GM21825 (cell line): ENCODE results near the gene LYPD8.

Experiments used
- ATAC-seq: cut with Tn5 transposase; IDR thresholded peaks from one replicate; pipeline ENCODE4 v1.9.1; 2021; ENCODE audit warnings: mild to moderate bottlenecking, moderate library complexity; ENCODE audit not compliant: unreplicated experiment

Gene LYPD8

DNA sequence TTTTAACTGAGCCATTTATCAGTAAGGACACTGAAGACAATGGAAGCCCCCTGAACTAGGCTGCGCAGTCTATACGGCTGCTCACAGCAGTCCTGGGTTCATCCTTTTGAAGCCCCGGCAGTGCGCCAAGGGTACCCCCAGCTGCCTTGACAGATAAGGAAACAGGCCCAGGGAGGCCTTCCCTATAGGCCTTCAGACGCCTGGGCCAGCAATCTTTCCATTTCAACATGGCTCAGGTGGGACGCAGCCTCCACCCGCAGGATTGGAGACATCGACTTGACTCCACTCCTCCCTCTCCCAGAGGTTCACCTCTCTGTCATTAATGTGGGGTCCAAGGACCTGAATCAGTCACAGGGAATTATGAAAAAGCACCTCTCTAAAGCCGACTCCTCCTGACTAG is 2.8 kb upstream of the LYPD8 start:
- no peak for ATAC-seq

DNA sequence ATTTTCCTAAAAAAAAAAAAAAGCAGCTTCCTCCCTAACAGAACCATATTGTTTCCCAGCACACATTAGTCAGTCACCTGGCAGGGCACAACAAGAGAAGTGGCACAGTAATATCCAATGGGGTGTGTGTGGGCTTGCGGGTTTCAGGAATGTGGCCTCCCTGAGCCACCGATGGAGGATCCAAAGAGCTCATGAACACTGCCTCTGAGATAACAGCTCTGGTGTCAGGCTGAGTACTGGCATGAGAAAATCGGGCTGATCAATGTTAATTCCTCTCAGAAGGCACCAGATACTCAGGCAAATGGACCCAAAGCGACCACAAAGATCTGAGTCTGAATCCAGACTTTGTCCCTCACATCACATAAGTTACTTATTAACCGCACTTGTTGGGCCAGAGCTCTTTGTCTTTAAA is 2.2 kb upstream of the LYPD8 start:
- ATAC-seq = no peak

DNA sequence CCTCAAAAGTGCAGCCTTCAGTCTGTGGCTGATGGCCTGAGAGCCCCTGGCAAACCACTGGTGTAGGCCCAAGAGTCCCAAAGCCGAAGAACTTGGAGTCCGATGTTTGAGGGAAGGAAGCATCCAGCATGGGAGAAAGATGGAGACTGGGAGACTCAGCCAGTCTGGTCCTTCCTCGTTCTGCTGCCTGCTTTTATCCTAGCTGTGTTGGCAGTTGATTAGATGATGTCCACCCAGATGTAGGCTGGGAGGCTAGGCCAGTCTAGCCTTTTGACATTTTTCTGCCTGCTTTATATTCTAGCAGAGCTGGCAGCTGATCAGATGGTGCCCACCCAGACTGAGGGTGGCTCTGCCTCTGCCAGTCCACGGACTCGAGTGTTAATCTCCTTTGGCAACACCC is 1.1 kb upstream of the LYPD8 start:
- no peak for ATAC-seq

DNA sequence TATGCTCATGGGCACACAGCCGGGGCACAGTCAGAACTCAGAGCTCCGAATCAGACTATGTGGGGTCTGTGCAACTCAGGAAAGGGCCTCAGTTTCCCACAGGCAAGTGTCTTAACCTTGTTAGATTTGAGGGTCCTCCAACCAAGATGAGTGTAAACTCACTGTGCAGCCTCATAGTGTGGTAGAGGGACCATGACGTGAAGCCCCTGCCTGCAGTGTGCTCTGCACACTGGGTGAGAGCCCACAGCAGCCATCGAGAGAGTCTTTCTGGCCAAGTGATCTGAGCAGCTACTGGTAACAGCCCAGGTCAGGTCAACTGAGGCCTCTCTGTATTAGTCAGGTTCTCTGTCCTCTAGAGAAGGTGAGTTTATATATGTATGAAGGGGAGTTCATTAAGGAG is 592 bp upstream of the LYPD8 start:
- ATAC-seq = no peak

DNA sequence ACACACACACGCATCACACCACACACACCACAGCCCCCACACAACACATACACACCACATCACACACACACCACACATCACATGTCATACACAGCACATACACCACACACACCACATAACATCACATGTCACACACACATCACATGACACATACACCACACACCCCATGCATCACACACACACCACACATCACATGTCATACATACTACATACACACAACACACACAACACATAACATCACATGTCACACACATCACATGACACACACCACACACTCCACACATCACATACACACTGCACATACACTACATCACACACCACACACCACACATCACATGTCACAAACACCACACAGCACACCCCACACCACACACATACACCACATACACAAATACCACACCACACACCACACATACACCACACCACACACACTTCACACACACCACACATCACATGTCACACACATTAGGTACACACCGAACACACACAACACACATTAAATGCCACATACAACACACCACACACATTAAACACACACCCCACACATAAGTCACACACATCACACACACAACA is 1.8 kb downstream of the LYPD8 start:
- no peak for ATAC-seq

DNA sequence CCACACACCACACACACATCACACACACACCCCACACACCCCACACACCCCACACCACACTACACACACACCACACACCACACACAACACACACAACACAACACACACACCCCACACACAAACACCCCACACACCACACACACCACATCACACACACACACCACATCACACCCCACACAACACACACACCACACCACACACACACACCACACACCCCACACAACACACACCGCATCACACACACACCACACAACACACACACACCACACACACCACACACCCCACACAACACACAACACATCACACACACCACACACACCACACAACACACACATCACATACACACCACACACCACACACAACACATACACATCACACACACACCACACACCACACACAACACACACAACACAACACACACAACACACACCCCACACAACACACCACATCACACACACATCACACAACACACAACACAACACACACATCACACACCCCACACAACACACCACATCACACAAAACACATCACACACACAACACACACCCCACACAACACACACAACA is 2.4 kb downstream of the LYPD8 start:
- no peak for ATAC-seq

DNA sequence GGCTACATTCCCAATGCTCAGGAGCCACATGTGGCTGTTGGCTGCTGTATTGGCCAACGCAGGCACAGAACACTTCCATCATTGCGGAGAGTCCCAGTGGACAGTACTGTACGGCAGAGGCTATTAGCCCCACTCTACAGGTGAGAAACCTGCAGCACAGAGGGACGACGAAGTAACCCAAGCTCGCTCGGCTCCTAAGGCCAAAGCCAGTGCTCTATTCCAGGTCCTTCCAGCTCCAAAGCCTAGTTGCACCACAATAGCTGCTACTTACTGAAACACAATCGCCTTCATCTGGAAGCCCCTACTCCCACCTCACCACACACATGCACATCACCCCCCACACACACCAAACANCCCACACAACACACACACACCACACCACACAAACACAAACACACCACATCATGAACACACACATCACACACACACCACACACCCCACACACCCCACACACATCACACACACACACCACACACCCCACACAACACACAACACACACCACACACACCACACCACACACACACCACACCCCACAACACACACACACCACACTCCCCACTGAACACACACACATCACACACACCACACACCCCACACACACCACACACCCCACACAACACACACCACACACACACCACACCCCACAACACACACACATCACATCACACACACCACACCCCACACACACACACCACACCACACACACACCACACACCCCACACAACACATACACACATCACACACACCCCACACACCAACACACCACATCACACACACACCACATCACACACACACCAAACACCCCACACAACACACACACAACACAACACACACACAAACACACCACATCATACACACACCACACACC is 3.2 kb downstream of the LYPD8 start:
- ATAC-seq = no peak

DNA sequence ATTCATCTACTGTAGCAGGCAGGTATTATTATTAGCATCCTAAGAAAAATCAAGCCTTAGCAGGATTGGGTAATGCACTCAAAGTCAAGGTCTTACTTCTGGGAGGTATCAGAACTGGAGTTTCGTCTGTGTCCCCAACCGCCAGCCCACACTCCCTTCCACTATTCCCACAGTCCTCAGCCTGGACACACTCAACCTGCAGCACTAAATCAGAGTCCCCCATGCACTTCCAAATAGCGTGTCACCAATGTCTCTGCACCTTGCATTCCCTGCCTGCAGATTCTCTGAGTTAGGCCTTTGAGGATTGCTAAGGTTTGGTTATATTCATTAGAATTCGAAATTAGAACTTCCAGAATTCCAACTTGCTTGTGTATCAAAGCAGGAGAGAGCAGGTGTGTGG is 3.9 kb downstream of the LYPD8 start:
- no peak for ATAC-seq

DNA sequence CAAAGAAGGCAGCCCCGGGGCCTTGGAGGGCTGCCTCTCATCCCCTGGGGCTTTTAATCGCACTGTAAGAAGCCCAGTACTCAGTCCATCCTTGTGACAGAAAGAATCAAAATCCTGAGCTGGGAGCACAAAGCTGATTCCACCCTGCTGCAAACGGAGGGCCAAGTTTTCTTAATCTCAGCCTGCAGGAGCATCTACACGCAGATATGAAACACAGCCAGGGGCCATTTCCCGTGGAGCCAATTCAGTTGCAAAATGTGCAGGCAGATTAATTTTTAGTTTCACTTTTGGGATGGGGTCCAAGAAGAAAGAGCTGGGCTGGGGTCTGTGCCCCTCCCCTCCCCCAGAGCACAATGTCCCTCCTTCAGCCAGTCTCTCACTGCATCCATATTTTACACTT is 4.4 kb downstream of the LYPD8 start:
- ATAC-seq = no peak

DNA sequence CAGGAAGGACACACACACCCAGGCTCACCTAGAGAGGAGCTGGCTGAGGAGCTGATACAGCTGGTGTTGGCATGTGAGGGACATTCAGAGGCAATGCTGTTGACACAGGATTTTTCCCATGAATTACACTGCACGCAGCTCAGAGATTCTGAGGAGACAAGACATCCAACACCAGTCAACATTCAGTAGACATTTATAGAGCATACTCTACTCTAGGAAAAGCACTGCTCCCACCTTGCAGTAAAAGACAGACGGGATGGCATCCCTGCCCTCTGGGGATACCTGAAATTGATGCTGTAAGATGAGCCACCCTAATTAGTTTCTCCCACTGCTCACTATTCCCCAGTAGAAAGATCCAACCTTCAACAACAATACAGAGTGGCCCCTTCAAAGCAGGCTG is 5.1 kb downstream of the LYPD8 start:
- ATAC-seq = no peak

DNA sequence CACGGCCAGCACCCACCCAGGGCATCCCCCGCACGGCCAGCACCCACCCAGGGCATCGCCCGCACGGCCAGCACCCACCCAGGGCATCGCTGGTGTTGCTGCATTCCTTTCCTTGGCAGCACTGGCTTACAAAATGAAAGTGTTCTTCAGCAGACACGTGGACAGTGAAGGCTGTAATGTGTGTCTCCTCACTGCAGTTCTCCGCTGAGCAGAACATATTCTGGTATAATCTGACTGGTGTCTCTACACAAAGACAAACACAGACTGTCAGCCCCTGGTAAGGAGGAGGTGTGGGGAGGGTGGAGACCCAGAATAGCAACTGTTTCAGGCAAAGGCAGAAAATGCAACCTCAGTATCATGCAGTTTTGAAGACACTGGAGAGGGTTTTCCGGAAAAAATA is 7.3 kb downstream of the LYPD8 start:
- ATAC-seq = no peak

DNA sequence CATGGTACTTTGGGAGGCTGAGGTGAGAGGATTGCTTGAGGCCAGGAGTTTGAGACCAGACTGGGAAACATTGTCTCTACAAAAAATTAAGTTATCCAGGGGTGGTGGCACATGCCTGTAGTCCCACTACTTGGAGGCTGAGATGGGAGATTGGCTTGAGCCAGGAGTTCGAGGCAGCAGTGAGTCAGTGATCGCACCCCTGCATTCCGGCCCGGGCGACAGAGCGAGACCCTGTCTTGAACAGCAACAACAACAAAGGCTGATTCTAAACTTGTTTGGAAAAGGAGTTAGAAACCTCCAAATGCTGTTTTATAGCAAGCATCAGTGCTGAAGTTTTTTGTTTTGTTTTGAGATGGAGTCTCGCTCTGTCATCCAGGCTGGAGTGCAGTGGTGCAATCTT is 14.7 kb downstream of the LYPD8 start:
- ATAC-seq = no peak

DNA sequence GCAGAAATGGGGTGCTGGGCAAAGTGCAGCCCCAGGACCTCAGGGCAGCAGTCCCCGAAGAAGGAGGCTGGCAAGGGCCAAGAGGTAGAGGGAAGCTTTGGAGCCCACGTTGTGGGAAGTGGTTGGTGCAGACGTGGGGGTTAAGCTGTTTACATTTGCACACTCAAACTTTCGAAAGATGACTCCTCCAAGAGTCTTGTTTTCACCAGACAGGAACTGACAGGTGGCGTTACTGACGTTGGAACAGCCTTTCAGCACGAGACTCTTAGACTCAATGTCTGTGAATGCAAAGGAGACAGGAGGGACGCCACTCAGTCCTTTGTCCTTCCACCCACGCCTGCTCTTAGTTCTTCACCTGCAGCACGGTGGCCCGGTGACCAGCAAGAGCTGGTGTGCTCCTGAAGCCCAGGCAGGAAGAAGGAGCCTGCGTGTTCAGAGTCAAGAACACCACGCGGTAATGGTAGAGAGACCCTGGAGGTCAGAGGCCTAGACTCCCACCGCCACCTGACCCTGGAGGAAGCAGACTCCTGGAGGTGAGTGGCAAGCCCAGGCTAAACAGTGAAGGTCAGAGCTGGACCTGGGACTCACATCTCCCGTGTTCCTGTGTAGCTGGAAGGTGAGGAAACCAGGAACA is 15.9 kb downstream of the LYPD8 start:
- ATAC-seq = no peak

DNA sequence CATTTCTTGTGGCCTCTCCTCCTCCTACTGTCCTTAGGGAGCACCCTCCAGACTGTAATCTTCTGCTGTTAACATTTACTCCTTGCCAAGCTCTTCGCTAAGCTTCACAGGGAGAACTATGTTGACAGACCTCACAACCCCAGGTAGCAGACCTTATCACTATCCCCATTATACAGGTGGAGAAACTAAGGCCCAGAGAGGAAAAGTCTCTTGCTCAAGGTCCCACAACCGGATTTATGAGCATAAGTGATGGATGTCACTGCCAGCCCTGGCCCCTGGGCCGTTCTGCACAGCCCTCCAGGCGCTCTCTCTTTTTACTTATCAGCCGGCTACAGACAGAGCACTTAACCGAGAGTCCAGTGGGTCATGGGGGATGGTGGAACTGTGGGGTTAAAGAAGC is 18.1 kb downstream of the LYPD8 start:
- no peak for ATAC-seq

DNA sequence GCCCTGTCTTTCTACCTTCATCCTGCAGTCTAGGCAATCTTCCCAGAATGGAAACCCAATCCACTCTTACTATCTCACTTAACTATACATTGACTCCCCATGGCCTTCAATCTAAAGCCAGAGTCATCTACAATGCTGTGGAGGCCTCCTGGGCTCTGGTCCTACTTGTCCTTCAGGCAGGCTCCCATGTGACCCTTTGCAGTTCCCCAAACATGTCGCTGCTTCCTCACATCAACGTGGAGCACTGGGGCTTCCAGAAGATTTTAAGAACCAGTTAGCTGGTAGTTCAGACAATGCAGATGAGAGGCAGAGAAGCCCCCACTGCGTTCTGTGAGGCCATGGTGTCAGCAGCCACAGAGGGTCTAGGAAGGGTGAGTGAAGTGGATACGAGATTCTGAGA is 18.6 kb downstream of the LYPD8 start:
- no peak for ATAC-seq

DNA sequence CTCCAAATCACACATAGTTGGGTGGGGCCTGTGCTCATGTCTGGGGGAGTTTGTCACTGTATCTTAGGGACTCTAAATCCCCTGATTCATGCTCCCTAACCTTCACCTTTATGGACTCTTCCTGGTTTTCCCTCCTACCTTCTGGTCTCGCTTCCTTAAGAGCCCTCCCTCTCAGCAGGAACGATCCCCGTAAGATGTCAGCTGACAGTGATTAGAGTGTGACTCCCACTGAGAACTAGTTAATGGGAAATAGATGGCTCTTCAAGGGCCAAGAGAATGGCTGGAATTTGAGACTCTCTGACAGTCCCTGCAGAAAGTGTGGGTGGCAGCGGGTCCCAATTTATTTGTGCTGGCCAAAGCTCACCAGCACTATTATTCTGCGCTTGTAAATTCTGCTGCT is 22.0 kb downstream of the LYPD8 start:
- ATAC-seq = no peak

DNA sequence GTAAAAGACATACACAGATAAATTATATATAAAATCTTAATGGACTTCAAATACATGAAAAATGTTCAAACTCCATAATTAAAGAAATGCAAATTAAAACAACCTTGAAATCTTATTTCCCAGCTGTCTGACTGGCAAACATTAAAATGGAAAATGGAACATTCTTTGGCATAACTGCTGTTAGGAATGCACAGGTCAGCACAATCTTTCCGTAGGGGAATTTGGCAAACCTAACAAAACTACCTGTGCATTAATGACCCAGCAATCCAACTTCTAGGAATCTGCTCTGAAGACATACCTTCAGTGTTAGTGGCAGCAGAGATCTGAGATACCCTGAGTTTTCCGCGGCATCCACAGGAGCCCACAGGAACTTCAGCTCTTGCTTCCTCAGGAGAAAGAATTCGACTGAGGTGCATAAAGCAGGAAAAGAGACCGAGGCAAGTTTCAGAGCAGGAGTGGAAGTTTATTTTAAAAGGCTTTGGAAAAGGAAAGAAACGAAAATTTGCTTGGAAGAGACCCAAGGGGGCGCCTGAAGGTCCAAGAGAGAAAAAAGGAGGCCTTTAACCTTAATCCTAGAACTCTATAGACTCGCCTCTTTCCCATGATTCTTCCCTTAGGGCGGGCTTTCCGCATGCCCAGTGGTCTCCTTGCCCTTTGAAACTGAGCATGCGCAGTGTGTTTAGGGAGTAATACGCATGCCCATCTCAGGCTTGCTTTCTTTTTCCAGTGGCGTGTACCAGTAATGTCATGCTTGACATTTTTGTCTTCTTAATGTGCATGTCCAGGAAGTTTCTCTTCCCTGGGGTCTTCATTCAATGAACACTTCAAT is 24.8 kb downstream of the LYPD8 start:
- ATAC-seq = no peak

DNA sequence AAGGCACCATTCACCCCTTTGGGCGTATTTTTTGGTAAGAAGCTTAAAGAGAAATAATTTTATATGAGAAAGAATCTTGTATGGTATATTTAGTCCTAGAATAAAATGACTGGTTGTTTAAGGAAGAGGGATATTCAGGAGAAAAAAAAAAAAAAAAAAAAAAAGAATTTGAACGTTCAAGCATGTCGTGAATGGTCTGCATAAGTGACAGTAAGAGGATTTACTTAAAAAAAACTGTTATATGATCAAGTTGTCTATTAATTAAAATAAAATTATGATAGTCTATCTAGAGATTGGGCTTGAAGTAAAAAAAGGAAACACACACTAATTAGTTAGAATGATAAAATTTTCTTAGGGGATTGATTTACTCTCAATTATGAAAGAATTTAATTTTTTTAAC is 41.3 kb downstream of the LYPD8 start:
- ATAC-seq = no peak

DNA sequence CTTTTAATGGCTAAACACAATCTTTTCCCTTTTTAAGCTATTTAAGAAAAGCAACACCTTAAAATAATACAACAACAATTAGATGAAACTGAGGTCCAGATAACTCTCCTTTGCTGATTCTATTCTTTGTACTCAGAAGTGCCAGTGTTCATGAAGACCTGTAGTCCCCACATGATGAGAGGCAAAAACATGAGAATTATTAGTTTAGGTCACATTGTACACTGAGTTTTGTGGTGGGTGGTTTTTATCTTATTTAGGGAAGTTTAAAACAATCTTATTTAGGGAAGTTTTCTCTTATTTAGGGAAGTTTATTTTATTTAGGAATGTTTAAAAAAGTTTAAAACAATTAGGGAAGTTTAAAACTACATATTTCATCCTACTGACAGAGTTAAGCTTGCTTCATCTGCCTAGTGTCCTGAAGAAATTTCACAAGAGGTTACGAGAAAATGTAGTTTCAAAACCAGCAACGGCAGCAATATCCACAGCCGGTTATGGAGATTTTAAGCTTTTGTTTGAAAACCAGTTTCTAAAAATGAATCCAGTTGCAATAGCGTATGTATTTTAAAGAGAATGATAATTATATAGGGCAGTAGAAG is 45.2 kb downstream of the LYPD8 start:
- ATAC-seq = no peak

DNA sequence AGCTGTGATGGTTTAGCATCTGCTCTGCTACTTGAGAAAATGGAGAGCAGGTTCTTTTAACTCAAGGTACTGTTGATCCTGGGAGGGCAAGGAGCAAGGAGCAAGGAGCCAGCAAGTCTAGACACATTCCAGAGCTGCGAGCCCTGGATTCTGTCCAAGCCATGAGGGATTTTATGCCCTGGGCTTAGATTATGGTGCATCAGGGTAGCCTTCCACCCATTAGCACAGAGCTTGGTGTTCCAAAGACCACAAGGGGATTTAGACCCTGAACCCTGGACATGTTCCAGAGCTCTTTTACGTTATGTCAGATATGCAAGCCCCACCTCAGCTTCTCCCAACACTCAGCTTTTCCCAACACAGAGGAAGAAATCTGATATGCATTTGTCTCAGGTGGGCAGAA is 51.0 kb downstream of the LYPD8 start:
- ATAC-seq = no peak

DNA sequence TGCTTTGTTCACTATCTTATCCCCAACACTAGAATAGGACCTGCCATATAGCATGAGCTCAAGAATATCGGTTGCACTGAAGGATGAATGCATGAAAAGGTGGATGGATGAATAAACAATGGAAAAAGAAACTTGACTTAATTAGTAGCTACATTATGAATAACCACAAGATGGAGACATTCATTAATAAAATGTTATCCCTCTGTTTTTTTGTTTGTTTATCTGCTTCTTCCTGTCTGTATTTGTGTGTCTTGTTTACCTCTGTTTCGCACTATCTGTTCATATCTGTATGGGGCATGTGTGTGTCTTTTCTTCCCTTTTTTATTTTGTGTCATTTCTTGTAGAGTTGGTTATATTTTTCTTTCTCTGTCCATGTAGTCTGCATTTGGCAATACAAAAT is 51.9 kb downstream of the LYPD8 start:
- ATAC-seq = no peak
